ENCODE results near the gene TRAPPC2.
"Not testable (repeated sequence)": the region's sequence is repeated elsewhere in the genome, so short reads cannot be mapped to it uniquely, and the experiment has no call there.

DNA sequence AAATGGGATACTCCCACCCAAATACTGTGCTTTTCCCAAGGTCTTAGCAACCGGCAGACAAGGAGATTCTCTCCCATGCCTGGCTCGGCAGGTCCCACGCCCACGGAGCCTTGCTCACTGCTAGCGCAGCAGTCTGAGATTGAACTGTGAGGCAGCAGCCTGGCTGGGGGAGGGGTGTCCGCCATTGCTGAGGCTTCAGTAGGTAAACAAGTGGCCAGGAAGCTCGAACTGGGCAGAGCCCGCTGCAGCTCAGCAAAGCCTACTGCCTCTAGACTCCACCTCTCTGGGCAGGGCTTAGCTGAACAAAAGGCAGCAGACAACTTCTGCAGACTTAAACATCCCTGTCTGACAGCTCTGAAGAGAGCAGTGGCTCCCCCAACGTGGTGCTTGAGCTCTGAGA is 9.5 kb downstream of the TRAPPC2 start:
- TF ChIP-seq, protein P1, sequence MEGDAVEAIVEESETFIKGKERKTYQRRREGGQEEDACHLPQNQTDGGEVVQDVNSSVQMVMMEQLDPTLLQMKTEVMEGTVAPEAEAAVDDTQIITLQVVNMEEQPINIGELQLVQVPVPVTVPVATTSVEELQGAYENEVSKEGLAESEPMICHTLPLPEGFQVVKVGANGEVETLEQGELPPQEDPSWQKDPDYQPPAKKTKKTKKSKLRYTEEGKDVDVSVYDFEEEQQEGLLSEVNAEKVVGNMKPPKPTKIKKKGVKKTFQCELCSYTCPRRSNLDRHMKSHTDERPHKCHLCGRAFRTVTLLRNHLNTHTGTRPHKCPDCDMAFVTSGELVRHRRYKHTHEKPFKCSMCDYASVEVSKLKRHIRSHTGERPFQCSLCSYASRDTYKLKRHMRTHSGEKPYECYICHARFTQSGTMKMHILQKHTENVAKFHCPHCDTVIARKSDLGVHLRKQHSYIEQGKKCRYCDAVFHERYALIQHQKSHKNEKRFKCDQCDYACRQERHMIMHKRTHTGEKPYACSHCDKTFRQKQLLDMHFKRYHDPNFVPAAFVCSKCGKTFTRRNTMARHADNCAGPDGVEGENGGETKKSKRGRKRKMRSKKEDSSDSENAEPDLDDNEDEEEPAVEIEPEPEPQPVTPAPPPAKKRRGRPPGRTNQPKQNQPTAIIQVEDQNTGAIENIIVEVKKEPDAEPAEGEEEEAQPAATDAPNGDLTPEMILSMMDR (conservative IDR thresholded peaks at IDR 0.05): not testable (repeated sequence)
- not testable (repeated sequence) for TF ChIP-seq EZH2 (IDR thresholded peaks at IDR 0.05; ENCODE audit: low read depth)

Data from PC-9 (cell line).